K562 (cell line): ENCODE measurements around the gene RHEBL1. TPM values are rescaled to one million over a fixed set of nuclear protein-coding genes. Genes with fewer than 3 reads are reported as not detected.

Experiments used
- BACH1 ChIP-seq: fragments of 200-800 bp; sonication (Bioruptor generic); IDR thresholded peaks from 2 replicates; pipeline ENCODE4 v1.6.1; 2016; ENCODE audit warnings: missing genetic modification characterization, missing compliant biosample characterization
- CBX3 ChIP-seq, 2 experiments: IDR thresholded peaks; 1 replicate in 1 of 2; 2 replicates in 1 of 2; pipeline ENCODE4 v1.6.1; 2012; ENCODE audit warnings: inconsistent platforms in 2 of 2, low read length in 2 of 2, borderline replicate concordance in 1 of 2, control low read depth in 1 of 2
- CCNT2 ChIP-seq: IDR thresholded peaks from 2 replicates; pipeline ENCODE4 v1.6.1; 2011; ENCODE audit warnings: borderline replicate concordance, low read depth, mild to moderate bottlenecking, moderate library complexity, mixed read lengths, low read length; ENCODE audit not compliant: insufficient read length; ENCODE audit errors: extremely low read depth
- GABPA ChIP-seq: fragments of 200-800 bp; sonication (Bioruptor generic); conservative IDR thresholded peaks from 2 replicates; pipeline ENCODE4 v1.6.1; 2016; ENCODE audit warnings: low read depth, missing genetic modification characterization, missing compliant biosample characterization
- HCFC1 ChIP-seq: IDR thresholded peaks from 2 replicates; pipeline ENCODE4 v1.6.1; 2012; ENCODE audit warnings: low read depth, low read length, improper control_type of control experiment
- JUND ChIP-seq, 2 experiments: IDR thresholded peaks; 2 replicates in 1 of 2; 3 replicates in 1 of 2; pipeline ENCODE4 v1.6.1; 2011; ENCODE audit warnings: borderline replicate concordance in 2 of 2, low read depth in 2 of 2, low read length in 2 of 2, improper control_type of control experiment in 1 of 2, missing biosample characterization in 1 of 2, missing genetic modification characterization in 1 of 2, missing genetic modification reagents in 1 of 2
- TCF15 ChIP-seq: fragments of 250-450 bp; sonication (Bioruptor Pico); IDR thresholded peaks from 2 replicates; pipeline ENCODE4 v1.8.0; 2022; ENCODE audit warnings: moderate library complexity, mild to moderate bottlenecking, inconsistent platforms
- ZNF124 ChIP-seq: sonication (generic); formaldehyde crosslinking; IDR thresholded peaks from 2 replicates; pipeline ENCODE4 v1.8.1; 2022; ENCODE audit warnings: missing genetic modification reagents
- ZNF134 ChIP-seq: fragments of 250-450 bp; sonication (Bioruptor Pico); conservative IDR thresholded peaks from 2 replicates; pipeline ENCODE4 v1.4.0; 2020
- ZNF507 ChIP-seq: conservative IDR thresholded peaks from 2 replicates; pipeline ENCODE4 v1.6.1; 2017; ENCODE audit warnings: missing genetic modification characterization, missing compliant biosample characterization
- ZNF592 ChIP-seq: fragments of 450-650 bp; IDR thresholded peaks from 2 replicates; pipeline ENCODE4 v1.6.1; 2017; ENCODE audit warnings: antibody characterized with exemption, mild to moderate bottlenecking
- ZNF699 ChIP-seq: fragments of 250-450 bp; sonication (Bioruptor Pico); IDR thresholded peaks from 2 replicates; pipeline ENCODE4 v1.8.0; 2021; ENCODE audit warnings: mild to moderate bottlenecking, moderate library complexity; ENCODE audit not compliant: insufficient replicate concordance
- polyA plus RNA-seq, 8 experiments: library from polyadenylated mRNA; depleted of rRNA in 4 of 8; stranded (reverse) in 5 of 8; unstranded in 3 of 8; fragments of >200 nt; fragmentation: Nextera tagmentation in 2 of 8; fragmentation: Illumina TruSeq in 1 of 8; extraction: Ambion mirVana in 2 of 8; extraction: Trizol in 1 of 8; gene quantifications; 2 replicates each; pipeline versions ENCODE4 v1.2.1 to v1.2.3, GENCODE V29; 2011 to 2014; ENCODE audit warnings: inconsistent platforms in 1 of 8, missing spikeins in 1 of 8
- total RNA-seq, 7 experiments: library from RNA; depleted of rRNA in 6 of 7; stranded (reverse); fragments of >200 nt in 6 of 7; fragmentation: Illumina TruSeq in 2 of 7; extraction: Trizol in 2 of 7; gene quantifications; 2 replicates each; pipeline versions ENCODE4 v1.2.1 to v1.2.3, GENCODE V29; 2011 to 2021; ENCODE audit warnings: low replicate concordance in 1 of 7
- TF ChIP-seq, protein P1 (sequence below): conservative IDR thresholded peaks from 2 replicates; pipeline ENCODE4 v1.6.1; 2011; ENCODE audit warnings: low read depth, mild to moderate bottlenecking, low read length; ENCODE audit not compliant: control insufficient read depth
- TF ChIP-seq, protein P2 (sequence below): sonication (generic); formaldehyde crosslinking; IDR thresholded peaks from 2 replicates; pipeline ENCODE4 v1.8.0; 2022; ENCODE audit warnings: mild to moderate bottlenecking, missing genetic modification reagents

Gene RHEBL1
- total and polyA plus RNA-seq, 9 of the 15 experiments (the other 6 are each of a cell fraction or from before 2014, with no cell fraction given), result 4.3 to 36.1 (median 8.2) TPM

- TF ChIP-seq, protein P1, sequence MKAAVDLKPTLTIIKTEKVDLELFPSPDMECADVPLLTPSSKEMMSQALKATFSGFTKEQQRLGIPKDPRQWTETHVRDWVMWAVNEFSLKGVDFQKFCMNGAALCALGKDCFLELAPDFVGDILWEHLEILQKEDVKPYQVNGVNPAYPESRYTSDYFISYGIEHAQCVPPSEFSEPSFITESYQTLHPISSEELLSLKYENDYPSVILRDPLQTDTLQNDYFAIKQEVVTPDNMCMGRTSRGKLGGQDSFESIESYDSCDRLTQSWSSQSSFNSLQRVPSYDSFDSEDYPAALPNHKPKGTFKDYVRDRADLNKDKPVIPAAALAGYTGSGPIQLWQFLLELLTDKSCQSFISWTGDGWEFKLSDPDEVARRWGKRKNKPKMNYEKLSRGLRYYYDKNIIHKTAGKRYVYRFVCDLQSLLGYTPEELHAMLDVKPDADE, result peak; percentile 84; the same call in 1 of the 2 replicates
- no peak for TF ChIP-seq ZNF124 (CRISPR knock-in tag)
- no peak for TF ChIP-seq BACH1 (tag)
- no peak for TF ChIP-seq ZNF507 (tag)
- TF ChIP-seq, protein P2, sequence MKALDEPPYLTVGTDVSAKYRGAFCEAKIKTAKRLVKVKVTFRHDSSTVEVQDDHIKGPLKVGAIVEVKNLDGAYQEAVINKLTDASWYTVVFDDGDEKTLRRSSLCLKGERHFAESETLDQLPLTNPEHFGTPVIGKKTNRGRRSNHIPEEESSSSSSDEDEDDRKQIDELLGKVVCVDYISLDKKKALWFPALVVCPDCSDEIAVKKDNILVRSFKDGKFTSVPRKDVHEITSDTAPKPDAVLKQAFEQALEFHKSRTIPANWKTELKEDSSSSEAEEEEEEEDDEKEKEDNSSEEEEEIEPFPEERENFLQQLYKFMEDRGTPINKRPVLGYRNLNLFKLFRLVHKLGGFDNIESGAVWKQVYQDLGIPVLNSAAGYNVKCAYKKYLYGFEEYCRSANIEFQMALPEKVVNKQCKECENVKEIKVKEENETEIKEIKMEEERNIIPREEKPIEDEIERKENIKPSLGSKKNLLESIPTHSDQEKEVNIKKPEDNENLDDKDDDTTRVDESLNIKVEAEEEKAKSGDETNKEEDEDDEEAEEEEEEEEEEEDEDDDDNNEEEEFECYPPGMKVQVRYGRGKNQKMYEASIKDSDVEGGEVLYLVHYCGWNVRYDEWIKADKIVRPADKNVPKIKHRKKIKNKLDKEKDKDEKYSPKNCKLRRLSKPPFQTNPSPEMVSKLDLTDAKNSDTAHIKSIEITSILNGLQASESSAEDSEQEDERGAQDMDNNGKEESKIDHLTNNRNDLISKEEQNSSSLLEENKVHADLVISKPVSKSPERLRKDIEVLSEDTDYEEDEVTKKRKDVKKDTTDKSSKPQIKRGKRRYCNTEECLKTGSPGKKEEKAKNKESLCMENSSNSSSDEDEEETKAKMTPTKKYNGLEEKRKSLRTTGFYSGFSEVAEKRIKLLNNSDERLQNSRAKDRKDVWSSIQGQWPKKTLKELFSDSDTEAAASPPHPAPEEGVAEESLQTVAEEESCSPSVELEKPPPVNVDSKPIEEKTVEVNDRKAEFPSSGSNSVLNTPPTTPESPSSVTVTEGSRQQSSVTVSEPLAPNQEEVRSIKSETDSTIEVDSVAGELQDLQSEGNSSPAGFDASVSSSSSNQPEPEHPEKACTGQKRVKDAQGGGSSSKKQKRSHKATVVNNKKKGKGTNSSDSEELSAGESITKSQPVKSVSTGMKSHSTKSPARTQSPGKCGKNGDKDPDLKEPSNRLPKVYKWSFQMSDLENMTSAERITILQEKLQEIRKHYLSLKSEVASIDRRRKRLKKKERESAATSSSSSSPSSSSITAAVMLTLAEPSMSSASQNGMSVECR, result no peak
- TF ChIP-seq HCFC1, result peak; percentile 94
- no peak for TF ChIP-seq ZNF699 (CRISPR knock-in tag)
- no peak for TF ChIP-seq CCNT2
- peak in 1 of 2 experiments; percentile 73; a peak in 1 of 3 replicates for TF ChIP-seq CBX3 (IDR thresholded peaks at IDR 0.05; ENCODE audit: borderline replicate concordance in 1 of 2, low read length in 2 of 2)
- TF ChIP-seq JUND (IDR thresholded peaks at IDR 0.05; ENCODE audit: borderline replicate concordance, low read depth, low read length), result peak; percentile 23; the same call in 1 of the 2 replicates
- no peak; the same call in 2 of the 3 replicates for TF ChIP-seq JUND (tag; IDR thresholded peaks at IDR 0.05; ENCODE audit: borderline replicate concordance, low read depth, low read length)
- TF ChIP-seq GABPA (tag), result peak; percentile 65
- TF ChIP-seq ZNF134 (CRISPR knock-in tag), result no peak
- no peak for TF ChIP-seq ZNF592
- no peak for TF ChIP-seq TCF15 (CRISPR knock-in tag)
Observed at GRCh38 chr12:49055978-49056754, 13.6 kb downstream of the RHEBL1 start (continued).
